CD4-positive, alpha-beta T cell treated with Interleukin-2 at 100 ng/mL for 4 hours (primary cell): Measurements from ENCODE around the gene ENDOU.
"Not testable (repeated sequence)": the region's sequence is repeated elsewhere in the genome, so short reads cannot be mapped to it uniquely, and the experiment has no call there.

Experiments used
- DNase-seq: peaks from one replicate; pipeline ENCODE4 v3.0.0-alpha.2; 2020; ENCODE audit warnings: low spot score

The ENDOU gene

GRCh38 chr12:47686645-47687240 is 38.5 kb downstream of the ENDOU start:
- DNase-seq: peak; percentile 11

- DNase-seq: no peak
These were observed 45.5 kb downstream of the ENDOU start for GRCh38 chr12:47679785-47680184.

DNA sequence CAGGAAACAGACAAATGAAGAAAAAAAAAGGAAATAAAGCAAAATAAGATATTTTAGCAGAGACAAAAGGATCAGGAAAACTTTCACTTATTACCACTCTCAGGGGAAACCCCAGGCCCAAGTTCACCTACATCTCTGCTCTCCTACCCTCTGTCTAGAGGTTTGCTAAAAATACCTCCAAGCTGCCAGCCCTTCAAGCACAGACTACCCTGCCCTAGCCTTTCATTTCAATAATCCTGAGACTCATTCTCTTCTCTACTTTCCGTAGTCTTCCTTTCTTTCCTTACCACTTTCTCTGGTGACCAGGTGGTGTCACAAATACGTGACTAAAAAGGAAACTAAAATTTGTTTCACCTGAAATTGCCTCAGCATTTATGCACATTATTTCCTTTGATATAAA is 53.2 kb downstream of the ENDOU start:
- DNase-seq: no peak

GRCh38 chr12:47667935-47668334 is 57.4 kb downstream of the ENDOU start:
- DNase-seq: not testable (repeated sequence)
